Effector memory CD4-positive, alpha-beta T cell (primary cell): ENCODE data around the gene GDPGP1.
"Not testable (repeated sequence)": the region's sequence is repeated elsewhere in the genome, so short reads cannot be mapped to it uniquely, and the experiment has no call there.

Experiments
- DNase-seq, 3 donors: peaks; one replicate each; pipeline ENCODE4 v3.0.0-alpha.2; 2020
- H3K27ac ChIP-seq: 2 replicates; pipeline ENCODE4 v1.7.0; 2013; ENCODE audit warnings: mild to moderate bottlenecking, low read length, moderate library complexity; ENCODE audit not compliant: insufficient read depth, poor library complexity, severe bottlenecking
- H3K27me3 ChIP-seq: replicated peaks from 2 replicates; pipeline ENCODE4 v1.7.0; 2013; ENCODE audit warnings: mild to moderate bottlenecking, low read length; ENCODE audit not compliant: insufficient read depth, control insufficient read depth, poor library complexity, severe bottlenecking
- H3K36me3 ChIP-seq: 2 replicates; pipeline ENCODE4 v1.7.0; 2013; ENCODE audit warnings: mild to moderate bottlenecking, low read length, moderate library complexity; ENCODE audit not compliant: control insufficient read depth, insufficient read depth
- H3K4me1 ChIP-seq: 2 replicates; pipeline ENCODE4 v1.7.0; 2013; ENCODE audit warnings: low read length, mild to moderate bottlenecking; ENCODE audit not compliant: control insufficient read depth, insufficient read depth, poor library complexity, severe bottlenecking
- H3K4me3 ChIP-seq: 2 replicates; pipeline ENCODE4 v1.7.0; 2013; ENCODE audit warnings: low read length, low read depth, mild to moderate bottlenecking; ENCODE audit not compliant: insufficient read depth, poor library complexity, severe bottlenecking
- H3K9me3 ChIP-seq: 2 replicates; pipeline ENCODE4 v1.7.0; 2013; ENCODE audit warnings: mild to moderate bottlenecking, low read length, moderate library complexity; ENCODE audit not compliant: control insufficient read depth
- total RNA-seq, 3 donors: gene quantifications; one replicate each; lab custom pipeline; 2026; lab: John Stamatoyannopoulos, UW

Gene GDPGP1, protein sequence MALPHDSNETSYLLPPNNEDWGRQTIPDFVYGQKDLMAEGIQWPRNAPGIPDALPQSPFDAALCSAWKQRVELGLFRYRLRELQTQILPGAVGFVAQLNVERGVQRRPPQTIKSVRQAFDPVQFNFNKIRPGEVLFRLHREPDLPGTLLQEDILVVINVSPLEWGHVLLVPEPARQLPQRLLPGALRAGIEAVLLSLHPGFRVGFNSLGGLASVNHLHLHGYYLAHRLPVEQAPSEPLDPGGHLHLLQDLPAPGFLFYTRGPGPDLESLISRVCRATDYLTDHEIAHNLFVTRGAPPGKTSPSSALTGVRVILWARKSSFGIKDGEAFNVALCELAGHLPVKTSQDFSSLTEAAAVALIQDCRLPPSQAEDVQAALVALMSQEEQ
- 2.3 to 2.6 (median 2.5) reads per million in 3 donors for total RNA-seq

DNA sequence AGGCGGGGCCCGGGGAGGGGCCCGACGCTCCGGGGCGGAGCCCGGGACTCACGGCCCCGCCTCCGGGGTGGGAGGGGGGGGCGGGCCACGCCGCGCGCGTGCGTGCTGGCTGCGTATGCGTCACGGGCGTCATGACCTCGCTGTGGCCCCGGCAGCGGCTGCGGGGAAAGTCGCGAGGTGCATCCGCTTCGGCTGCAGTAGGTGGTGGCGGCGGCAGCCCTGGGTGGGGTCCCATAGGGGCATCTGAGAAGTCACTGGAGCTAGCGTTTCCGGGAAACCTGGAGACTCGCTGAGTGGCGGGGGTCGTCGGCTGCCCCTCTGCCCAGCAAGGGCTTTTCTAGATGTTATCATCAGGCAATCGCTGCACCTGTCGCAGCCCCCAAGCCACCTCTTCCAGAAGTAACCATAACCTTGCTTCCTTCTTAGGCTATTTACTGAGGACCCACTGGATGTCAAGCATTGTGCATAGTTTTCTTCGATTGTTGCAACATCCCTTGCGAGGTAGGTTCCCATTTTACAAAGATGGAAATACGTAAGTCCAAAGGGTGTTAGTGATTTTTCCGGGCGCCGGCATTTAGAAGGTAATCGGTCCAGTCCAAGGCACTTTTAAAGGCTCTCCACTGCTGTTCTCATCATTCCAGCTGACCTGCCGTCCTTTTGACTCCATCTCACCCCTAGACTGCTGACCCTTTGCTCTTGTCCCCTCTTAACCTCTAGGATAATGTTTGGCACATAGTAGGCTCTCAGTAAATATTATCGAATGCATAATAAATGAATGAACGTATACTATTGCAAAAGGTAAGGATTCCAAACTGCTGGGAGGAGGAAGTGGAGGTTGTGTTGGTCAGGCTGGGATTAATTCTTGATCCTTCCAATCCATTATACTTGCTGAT, at the start of gene GDPGP1:
GDPGP1 (plus strand) TSS at position 114 of the 893 bp plus-strand sequence. CDS start 6,700 bp downstream, outside the sequence.
- Histone ChIP-seq H3K4me1 (peaks cover 45% of the 10 kb centered on the region), H3K4me3 (peak within 1 kb of the TSS; percentile 77), H3K9me3 (no peaks in the 10 kb centered on the region), H3K27ac (peak within 1 kb of the TSS; percentile 96), H3K27me3 (no peaks in the 10 kb centered on the region), H3K36me3 (peaks cover 7% of the 10 kb centered on the region)
- no peak for DNase-seq

DNA sequence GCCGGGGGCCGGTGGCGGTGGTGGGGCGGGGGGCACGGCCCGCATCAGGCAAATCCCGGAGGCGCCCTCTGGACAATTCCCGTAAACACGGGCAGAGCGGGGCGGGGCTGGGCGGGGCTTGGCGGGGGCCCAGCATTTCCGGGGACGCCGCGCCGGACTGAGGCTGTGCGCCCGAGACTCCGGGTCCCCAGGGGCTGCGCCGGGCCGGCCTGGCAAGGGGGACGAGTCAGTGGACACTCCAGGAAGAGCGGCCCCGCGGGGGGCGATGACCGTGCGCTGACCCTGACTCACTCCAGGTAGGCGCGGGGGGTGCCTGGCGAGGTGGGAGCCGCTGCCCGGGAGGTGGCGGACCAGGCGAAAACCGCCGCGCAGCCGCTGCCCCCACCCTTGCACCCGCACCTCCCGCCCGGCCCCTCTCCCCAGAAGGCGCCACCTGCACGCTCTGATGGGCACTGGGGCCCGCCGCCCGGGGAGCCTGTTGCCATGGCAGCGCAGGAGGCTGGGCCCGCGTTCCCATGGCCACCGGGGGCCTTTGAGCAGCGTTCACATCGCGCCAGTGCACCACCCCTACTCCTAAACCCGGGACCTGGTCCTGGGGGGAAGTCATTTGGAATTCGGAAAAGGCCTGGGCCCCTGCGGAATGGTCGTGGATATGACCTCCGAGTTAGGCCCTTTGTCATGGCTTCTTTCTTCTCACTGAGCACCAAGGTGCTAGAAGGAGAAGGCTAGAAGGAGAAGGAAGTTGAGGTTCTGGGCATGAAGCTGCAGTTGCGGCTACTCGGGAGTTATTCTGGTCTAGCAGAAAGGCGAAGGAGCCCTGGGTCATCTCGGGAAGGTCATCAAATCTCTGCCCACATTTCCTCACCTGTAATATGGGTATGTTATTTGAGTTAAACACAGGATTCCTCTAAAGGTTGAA, 49.0 kb upstream of the GDPGP1 start:
- peaks cover 3% of the 10 kb centered on the region for H3K4me1 ChIP-seq

DNA sequence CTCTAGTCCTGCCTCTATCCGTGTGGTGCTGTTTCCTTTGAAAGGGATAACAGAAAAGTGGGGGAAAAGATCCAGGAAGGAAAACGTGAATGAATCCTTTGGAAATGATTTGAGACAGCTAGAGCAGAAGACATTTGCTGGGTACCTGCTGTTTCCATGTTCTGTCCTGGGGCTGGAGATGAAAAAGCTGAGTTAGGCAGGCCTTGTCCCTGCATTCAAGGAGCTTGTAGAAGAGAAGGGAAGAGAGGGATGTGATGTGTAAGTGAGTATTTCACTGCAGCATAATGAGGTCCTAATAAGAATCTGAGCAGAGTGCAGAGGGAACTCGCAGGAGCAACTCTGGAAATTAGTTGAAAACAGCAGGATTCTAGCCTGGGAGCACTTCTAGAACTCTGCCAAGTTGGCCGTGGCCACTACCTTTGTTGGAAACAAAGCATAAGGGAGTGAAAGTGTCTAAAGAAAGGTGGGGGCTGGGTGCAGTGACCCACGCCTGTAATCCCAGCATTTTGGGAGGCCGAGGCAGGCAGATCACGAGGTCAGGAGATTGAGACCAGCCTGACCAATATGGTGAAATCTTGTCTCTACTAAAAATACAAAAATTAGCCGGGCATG, 46.6 kb upstream of the GDPGP1 start:
- no peak overlapping the region for H3K4me3 ChIP-seq
- no peaks in the 10 kb centered on the region for H3K27me3 ChIP-seq
- no peak for DNase-seq
- H3K27ac ChIP-seq = no peak overlapping the region
- H3K9me3 ChIP-seq = no peaks in the 10 kb centered on the region
- H3K36me3 ChIP-seq = no peaks in the 10 kb centered on the region
- H3K4me1 ChIP-seq = peaks cover 14% of the 10 kb centered on the region

More for the DNA sequence above, 49.0 kb upstream of the GDPGP1 start:
- Histone ChIP-seq H3K4me3 (peak overlapping the region; percentile 75), H3K27me3 (no peaks in the 10 kb centered on the region), H3K36me3 (no peaks in the 10 kb centered on the region), H3K27ac (peak overlapping the region; percentile 51), H3K9me3 (no peaks in the 10 kb centered on the region)
- peak; percentile 18 to 52 (median 29) for DNase-seq

DNA sequence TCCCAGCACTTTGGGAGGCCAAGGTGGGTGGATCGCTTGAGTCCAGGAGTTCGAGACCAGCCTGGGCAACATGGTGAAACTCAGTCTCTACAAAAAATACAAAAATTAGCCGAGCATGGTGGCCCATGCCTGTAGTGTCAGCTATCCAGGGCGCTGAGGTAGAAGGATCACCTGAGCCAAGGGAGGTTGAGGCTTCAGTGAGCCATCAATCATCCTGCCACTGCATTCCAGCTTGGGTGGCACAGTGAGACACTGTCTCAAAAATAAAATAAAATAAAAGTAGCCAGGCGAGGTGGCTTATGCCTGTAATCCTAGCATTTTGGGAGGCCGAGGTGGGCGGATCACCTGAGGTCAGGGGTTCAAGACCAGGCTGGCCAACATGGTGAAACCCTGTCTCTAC, 45.9 kb upstream of the GDPGP1 start:
- H3K27me3 ChIP-seq, H3K27ac ChIP-seq, H3K36me3 ChIP-seq, DNase-seq, H3K4me3 ChIP-seq, H3K9me3 ChIP-seq: not testable (repeated sequence)
- peaks cover 14% of the 10 kb centered on the region for H3K4me1 ChIP-seq

DNA sequence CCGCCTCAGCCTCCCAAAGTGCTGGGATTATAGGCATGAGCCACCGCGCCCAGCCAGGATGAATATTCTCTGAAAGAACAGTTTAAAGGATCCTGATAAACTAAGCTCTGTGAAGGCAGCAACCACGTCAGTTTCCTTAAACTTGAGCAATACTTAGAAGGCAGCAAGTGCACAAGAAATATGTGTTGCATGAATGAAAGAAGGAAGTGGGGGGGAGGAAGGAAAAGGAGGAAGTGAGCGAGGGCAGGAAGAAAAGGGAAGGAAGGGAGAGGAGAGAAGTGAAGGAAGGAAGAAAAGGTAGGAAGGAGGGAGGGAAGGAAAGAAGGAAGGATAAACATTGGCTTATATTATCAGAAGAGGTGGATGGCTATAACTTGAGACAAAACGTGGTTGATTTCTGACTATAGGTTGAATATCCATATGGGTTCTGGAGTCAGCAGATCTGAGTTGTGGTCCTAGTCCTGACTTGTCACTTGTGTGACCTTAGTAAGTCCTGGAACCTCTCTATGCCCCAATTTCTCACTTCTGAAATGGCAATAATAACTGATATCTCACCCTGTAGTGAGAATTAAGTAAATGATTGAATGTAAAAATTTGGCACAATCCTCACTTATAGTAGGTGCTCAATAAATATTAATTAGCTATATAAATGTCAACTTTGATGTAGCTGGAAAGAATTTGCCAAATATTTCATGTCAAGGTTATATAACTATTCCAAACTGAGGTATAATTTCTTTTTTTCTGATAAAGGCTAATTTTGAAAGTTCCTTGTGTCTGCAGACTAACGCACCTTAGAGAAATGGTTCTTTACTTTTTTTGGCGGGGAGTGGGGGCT, 44.9 kb upstream of the GDPGP1 start:
- no peak overlapping the region for H3K4me3 ChIP-seq
- no peak for DNase-seq
- H3K4me1 ChIP-seq = peaks cover 14% of the 10 kb centered on the region
- H3K27me3 ChIP-seq = no peaks in the 10 kb centered on the region
- H3K9me3 ChIP-seq = no peaks in the 10 kb centered on the region
- no peak overlapping the region for H3K27ac ChIP-seq
- no peaks in the 10 kb centered on the region for H3K36me3 ChIP-seq

DNA sequence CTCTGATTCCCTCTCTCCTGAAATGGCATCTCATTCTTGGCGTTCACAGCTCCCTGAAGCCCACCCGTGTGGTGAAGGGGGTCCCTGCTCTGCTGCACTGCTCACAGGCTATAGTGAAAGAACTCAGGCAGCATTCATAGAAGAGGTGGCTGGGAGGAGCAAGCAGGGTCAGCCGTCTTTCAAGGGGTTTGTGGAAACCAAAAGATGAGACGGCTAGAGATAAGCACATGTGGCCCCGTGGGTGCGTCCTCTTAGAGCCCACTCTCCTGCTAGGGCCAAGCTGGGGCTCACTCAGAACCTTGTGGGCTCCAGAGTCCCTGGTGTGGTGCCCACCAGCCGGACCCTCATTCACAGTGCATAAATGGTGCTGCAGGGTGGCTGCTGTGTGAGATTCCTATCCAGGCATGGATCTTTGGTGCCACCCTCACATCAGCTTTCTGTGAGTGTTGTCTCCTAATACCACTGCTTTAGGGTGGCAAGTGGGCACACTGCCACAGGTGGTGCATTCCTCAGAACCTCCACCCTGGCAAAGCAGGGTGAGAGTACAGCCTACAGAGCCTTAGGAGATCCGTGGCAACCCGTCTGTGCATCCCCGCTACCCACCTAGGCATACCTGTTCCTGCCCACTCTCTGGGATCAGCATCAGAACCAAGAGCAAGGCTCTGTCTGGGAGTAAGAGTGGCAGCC, 44.1 kb upstream of the GDPGP1 start:
- Histone ChIP-seq H3K4me1 (peaks cover 11% of the 10 kb centered on the region), H3K36me3 (no peaks in the 10 kb centered on the region), H3K9me3 (no peaks in the 10 kb centered on the region), H3K27ac (no peak overlapping the region), H3K27me3 (no peaks in the 10 kb centered on the region), H3K4me3 (no peak overlapping the region)
- no peak for DNase-seq

DNA sequence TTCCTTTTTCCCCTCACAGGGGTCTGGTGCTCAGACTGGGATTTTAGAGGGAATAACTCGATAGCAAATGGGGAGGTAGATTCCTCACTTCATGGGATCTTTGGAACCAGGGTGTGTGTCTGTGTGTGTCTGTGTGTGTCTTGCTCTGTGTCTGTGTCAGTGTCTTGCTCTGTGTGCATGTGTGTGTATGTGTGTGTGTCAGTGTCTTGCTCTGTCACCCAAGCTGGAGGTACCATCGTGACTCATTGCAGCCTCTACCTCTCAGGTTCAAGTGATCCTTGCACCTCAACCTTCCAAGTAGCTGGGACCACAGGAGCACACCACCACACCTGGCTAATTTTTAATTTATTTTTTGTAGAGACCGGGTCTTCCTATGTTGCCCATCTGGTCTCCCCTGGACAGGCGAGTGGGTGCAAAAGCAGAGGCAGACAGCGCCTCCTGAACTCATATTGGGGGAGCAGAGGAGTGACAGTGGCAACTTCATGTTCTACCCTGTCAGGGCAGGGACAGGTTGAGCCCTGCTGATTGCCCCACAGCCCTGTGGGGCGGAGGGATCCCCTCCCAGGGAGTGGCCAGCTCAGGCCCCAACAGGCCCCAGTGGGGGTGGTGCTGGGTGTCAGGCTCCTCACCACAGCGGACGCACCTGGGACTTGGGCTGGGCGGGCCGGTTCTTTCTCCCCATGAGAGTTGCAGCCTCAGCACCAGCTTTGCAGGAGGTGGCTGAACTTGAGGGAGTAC, 43.2 kb upstream of the GDPGP1 start:
- Histone ChIP-seq H3K4me3 (no peak overlapping the region), H3K36me3 (no peaks in the 10 kb centered on the region), H3K9me3 (no peaks in the 10 kb centered on the region), H3K4me1 (peaks cover 11% of the 10 kb centered on the region), H3K27ac (no peak overlapping the region), H3K27me3 (no peaks in the 10 kb centered on the region)
- no peak for DNase-seq

DNA sequence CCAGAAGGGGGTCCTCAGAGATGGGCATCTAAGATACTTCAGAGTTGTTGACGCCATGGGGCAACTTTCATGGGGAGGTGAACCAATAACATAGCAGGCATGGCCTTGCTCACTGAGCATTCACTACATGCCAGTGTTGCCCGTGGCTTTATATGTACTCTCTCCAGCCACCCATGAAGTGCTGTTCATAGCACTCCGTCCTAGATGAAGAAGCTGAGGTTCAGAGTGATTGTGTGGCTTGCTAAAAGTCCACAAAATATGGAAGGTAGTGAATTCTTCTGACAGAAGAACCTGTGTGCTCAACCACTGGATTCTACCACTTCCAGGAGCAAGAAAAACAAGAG, 42.7 kb upstream of the GDPGP1 start:
- no peak for DNase-seq
- Histone ChIP-seq H3K4me1 (peaks cover 11% of the 10 kb centered on the region), H3K27ac (no peak overlapping the region), H3K36me3 (no peaks in the 10 kb centered on the region), H3K27me3 (no peaks in the 10 kb centered on the region), H3K4me3 (no peak overlapping the region), H3K9me3 (no peaks in the 10 kb centered on the region)
